Measurements from ENCODE around the gene ZNF770.

DNA sequence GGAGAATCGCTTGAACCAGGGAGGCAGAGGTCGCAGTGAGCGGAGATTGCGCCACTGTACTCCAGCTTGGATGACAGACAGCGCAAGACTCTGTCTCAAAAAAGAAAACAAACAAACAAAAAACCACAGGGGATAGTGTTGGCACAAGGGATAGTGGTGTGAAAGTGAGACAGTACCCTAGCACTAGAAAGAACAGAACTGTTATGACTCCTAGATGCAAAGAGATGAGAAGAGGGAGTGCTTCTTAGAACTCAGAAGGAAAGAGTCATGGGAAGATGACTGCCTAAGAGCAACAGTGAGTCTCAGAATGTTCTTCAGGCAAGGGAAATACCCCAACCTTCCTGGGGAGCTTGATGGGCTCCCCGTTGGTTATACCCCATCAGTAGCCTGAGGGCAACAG, 17.8 kb upstream of the ZNF770 start:
- TF ChIP-seq, protein P1, sequence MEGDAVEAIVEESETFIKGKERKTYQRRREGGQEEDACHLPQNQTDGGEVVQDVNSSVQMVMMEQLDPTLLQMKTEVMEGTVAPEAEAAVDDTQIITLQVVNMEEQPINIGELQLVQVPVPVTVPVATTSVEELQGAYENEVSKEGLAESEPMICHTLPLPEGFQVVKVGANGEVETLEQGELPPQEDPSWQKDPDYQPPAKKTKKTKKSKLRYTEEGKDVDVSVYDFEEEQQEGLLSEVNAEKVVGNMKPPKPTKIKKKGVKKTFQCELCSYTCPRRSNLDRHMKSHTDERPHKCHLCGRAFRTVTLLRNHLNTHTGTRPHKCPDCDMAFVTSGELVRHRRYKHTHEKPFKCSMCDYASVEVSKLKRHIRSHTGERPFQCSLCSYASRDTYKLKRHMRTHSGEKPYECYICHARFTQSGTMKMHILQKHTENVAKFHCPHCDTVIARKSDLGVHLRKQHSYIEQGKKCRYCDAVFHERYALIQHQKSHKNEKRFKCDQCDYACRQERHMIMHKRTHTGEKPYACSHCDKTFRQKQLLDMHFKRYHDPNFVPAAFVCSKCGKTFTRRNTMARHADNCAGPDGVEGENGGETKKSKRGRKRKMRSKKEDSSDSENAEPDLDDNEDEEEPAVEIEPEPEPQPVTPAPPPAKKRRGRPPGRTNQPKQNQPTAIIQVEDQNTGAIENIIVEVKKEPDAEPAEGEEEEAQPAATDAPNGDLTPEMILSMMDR (conservative IDR thresholded peaks at IDR 0.05), result no peak
- no peak for TF ChIP-seq EZH2 (IDR thresholded peaks at IDR 0.05; ENCODE audit: low read depth)

All from PC-9 (cell line).